GM21390 (cell line): ENCODE data around the gene ZBTB4.

Experiments
- ATAC-seq: cut with Tn5 transposase; IDR thresholded peaks from one replicate; pipeline ENCODE4 v1.9.1; 2021; ENCODE audit not compliant: unreplicated experiment

The ZBTB4 gene

DNA sequence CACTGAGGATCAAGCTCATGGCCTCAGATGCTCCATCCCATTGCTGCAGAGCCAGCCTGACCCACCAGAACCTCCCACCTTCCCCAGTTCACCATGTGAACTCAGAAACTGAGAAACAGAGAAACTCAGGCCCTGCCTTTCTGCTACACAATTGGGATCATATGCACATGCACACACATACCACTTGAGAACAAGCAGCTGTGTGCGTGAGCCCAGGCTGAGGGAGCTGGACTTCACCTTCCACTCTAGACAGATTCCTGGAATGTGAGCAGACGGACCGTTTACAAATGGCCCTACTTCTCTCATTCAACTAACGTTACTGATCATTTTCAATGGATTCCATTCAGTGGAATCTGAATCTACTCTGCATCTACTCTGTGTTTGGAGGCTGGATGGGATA is 55.8 kb downstream of the ZBTB4 start:
- no peak for ATAC-seq

DNA sequence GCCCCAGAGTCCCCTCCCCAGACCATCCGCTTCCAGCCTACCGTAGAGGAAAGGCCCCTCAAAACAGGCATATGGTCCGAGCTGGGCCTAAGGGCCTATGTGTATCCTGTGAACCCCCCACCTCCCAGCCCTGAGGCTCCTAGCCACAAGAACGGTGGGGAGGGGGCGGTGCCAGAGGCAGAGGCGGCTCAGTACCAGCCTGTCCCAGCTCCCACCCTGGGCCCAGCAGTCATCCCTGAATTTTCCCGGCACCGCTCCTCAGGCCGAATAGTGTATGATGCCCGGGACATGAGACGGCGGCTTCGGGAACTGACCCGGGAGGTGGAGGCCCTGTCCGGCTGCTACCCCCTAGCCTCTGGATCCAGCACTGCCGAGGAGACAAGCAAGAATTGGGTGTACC is 58.2 kb downstream of the ZBTB4 start:
- ATAC-seq: no peak

DNA sequence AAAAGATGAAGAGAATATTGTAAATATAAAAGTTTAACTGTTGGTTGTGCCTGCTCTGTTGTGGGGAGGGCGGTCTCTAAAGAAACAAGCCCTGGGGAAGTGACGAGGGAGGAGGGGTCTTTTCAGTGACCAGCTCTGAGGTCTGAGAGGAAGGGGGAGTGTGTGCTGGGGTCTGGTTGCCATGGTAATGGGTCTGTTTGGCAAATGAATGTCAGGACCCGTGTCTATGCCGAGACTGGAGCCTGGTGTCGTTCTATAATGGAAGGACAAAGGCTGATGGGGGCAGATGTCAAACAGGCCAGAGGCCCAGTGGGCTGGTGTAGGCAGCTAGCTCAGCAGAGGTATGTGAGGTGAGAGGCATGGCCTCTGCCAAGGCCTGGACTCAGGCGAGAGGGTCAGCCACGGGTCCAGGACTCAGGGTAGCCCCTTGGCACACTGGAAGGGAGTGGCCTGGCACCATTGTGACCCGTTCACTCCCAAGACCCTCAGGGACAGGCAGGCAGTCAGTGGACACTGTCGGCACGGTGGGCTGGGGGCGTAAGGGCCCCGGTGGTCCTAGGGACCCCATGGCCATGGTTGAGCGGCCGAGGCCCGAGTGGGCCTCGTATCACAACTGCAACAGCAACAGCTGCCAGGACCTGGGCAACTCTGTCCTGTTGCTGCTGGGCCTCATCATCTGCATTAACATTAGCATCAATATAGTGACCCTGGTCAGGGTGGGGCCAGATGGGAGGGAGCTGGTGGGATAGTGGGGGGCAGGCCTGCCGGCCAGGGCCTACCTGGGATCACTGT is 59.4 kb downstream of the ZBTB4 start, which contains the start of gene SPEM1:
TSS of gene SPEM1 (plus strand) at position 506 of the 792 bp plus-strand sequence. CDS start at position 567, 61 bp downstream.
- ATAC-seq: no peak

DNA sequence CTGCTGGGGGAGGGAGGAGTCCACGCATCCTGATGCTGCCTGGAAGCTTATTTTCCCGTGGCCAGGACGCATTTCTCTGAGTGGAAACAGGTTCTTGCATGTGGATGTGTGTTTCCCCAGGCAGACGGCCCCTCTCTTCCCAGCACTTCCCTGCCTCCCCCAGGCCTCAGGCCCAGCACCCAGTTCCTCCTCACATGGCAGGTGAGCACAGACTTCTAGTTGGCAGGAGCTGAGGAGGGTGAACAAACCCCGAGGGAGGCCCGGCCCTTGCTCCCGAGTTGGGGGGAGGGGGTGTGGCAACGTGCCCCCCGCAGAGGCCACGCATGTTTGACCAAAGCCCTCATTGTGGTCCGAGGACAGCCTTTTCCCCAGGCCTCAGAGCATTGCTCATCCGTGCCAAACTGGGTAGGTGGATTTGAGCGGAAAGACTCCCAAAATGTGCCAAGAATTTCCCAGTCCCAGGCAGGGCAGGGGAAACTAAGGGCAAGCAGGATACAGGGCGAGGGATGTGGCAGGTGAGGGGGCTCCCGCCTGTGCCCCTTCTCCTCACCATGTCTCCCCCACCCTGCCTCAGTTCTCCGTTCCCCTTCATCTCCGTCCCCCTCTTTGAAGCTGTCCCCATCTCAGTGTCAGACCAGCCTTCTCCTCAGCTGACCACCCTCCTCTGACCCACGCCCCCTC is 60.8 kb downstream of the ZBTB4 start:
- no peak for ATAC-seq

DNA sequence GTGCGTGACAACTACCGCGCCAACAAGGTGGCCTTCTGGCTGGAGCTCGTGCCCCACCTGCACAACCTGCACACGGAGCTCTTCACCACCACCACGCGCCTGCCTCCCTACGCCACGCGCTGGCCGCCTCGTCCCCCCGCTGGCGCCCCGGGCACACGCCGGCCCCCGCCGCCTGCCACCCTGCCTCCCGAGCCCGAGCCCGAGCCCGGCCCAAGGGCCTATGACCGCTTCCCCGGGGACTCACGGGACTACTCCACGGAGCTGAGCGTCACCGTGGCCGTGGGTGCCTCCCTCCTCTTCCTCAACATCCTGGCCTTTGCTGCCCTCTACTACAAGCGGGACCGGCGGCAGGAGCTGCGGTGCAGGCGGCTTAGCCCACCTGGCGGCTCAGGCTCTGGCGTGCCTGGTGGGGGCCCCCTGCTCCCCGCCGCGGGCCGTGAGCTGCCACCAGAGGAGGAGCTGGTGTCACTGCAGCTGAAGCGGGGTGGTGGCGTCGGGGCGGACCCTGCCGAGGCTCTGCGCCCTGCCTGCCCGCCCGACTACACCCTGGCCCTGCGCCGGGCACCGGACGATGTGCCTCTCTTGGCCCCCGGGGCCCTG is 62.3 kb downstream of the ZBTB4 start:
- no peak for ATAC-seq

DNA sequence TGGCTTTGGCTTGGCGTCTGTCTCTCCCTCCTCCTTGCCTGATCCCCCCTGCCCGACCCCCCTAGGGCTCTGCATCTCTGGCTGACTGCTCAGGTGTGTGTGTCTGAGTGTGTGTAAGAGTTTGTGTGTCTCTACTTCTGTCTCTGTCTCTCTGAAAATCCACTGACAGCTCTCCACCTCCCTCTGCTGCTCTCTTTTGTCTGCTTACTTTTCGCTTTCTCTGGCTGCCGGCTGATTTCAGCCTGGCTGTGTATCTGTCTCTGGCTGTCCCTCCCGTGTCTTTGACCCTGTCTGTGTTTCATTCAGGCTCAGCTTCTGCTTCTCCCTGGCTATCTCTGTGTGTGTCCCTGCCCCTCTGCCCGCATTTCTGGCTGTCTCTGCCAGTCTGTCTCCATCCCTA is 63.1 kb downstream of the ZBTB4 start:
- ATAC-seq: no peak

DNA sequence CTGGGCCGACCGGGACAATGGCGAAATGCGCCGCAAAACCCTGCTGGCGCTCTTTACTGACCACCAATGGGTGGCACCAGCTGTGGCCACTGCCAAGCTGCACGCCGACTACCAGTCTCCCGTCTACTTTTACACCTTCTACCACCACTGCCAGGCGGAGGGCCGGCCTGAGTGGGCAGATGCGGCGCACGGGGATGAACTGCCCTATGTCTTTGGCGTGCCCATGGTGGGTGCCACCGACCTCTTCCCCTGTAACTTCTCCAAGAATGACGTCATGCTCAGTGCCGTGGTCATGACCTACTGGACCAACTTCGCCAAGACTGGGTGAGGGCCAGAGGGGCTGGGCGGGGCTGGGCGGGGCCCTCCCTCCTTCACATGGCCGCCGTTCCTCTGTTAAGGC is 63.6 kb downstream of the ZBTB4 start:
- no peak for ATAC-seq

DNA sequence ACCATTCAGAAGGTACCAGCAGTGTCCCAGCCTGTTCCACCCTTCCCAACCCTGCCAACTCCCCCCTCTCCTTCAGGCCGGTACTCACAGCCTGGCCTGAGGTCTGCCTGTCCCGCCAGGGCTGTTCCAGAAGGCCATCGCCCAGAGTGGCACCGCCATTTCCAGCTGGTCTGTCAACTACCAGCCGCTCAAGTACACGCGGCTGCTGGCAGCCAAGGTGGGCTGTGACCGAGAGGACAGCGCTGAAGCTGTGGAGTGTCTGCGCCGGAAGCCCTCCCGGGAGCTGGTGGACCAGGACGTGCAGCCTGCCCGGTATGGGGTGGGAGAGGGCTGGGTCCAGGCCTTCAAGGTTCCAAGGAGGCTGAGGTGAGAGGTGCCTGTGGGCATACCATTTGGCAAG is 64.6 kb downstream of the ZBTB4 start:
- ATAC-seq: no peak

DNA sequence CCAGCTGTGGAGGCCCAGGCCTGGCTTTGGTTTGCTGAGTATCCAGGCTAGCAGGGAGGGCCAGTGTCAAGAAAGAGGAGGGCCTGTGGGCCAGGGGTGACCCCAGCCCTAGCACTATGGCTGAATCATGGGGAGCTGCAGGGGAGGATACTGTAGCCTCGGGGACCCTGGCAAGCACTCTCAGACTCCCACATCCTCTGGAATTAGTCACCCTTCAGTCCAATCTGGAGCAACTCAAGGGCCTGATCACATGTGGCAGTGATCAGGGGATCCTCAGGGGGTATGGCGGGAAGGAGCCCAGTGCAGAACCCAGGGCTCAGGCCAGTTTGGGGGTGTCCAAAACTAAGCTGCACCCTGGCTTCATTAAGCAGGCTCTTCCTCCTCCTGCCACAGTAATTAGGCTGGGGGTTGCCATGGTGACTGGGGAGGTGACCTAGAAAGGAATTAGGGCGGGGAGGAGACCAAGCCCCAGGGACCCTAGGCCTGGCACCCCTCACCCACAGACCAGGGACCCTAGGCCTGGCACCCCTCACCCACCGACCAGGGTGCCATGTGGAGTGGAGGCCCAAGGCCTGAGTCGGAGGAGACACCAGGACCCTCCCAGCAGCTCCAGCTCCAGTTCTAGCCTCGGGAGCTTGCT is 66.0 kb downstream of the ZBTB4 start:
- no peak for ATAC-seq

DNA sequence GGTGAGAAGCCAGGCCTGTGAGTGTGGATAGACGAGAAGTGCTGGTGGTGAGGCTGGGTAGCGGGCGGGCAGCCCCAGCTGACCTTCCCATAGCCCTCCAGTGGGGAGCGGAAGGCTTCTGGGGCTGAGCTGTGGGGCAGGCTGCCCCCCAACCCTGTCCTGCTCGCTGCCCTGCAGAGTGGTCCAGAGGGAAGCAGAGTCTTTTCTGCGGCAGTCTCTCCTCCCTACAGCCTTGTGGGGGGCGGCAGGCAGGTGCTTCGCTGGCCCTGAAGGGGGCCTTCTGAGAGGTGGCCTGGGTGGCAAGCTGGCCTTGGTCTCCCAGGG is 68.0 kb downstream of the ZBTB4 start:
- ATAC-seq: no peak

DNA sequence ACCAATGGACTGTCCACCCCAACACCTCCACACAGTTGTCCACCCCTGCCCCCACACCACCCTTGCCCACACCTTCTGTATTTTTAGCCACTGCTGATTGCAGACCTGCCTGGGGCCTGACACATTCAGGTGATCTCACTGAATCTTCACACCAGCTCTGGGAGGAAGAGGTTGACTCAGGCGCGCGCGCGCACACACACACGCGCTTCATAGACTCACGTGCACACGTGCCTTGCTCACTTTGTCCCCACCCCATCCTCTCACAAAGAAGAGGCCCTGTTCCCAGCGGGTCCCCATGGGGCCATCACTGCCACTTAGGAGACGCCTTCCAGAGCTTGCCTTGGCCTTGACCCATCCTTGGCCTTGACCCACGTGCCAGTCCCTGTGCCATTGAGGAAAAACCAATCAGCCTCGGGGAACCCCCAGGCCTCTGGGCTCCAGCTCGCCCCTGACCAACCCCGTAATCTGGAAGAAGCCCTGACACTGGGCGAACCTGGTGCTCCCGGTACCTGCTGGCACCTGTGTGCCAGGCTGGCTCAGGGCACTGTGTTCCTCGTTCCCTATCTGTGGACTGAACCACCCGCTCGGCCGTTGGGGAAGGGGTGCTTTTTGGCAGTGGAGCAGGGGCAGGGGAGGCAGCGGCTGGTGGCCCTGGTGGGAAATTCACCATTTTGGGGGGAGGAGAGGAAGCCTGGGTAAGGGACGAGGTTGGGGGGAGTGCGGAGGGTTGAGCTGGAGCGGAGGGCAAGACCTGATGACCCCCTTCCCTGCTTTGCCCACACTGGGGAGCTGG is 68.6 kb downstream of the ZBTB4 start:
- ATAC-seq: no peak

DNA sequence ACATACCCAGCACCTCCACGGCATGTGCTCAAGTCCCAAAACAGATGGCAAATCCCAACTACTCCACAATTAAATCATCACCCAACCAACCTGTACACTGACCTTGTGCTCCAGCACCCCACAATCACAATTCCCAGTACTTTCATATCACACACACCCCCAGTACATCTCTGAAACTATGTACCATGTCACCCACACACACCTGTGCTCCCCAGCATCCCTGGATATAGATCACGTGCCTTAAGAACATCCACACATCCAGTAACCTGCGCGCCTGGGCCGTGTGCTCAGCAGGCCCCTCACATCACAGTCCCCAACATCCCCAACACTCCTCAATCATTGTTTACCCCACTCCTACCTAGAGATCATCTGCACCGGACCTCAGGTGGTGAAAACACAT is 69.7 kb downstream of the ZBTB4 start:
- no peak for ATAC-seq
